Measurements from ENCODE around the gene ALPK3.
A peak's percentile ranks its signal among the peaks of the same experiment; 100 is the strongest.
"Not testable (repeated sequence)": the region's sequence is repeated elsewhere in the genome, so short reads cannot be mapped to it uniquely, and the experiment has no call there.

The ALPK3 gene

GRCh38 chr15:84828086-84828908 lies 11.1 kb downstream of the ALPK3 start:
- DNase-seq, result no peak

GRCh38 chr15:84829428-84829827 lies 12.3 kb downstream of the ALPK3 start:
- no peak for DNase-seq

GRCh38 chr15:84830036-84830435 lies 12.9 kb downstream of the ALPK3 start:
- no peak for DNase-seq

- no peak for DNase-seq
Measured at GRCh38 chr15:84831028-84831427, 13.9 kb downstream of the ALPK3 start.

GRCh38 chr15:84831613-84832012 lies 14.5 kb downstream of the ALPK3 start:
- no peak for DNase-seq

GRCh38 chr15:84832448-84833040 lies 15.4 kb downstream of the ALPK3 start:
- DNase-seq, result no peak

- no peak for DNase-seq
Measured at GRCh38 chr15:84833447-84834228, 16.5 kb downstream of the ALPK3 start.

GRCh38 chr15:84834229-84834955 lies 17.2 kb downstream of the ALPK3 start:
- DNase-seq, result no peak

- no peak for DNase-seq
Measured at GRCh38 chr15:84834969-84835368, 17.8 kb downstream of the ALPK3 start.

- DNase-seq, result no peak
Measured at GRCh38 chr15:84835661-84836337, 18.6 kb downstream of the ALPK3 start.

- DNase-seq, result no peak
Measured at GRCh38 chr15:84836844-84837243, 19.7 kb downstream of the ALPK3 start.

GRCh38 chr15:84839714-84840113 lies 22.6 kb downstream of the ALPK3 start:
- no peak for DNase-seq

GRCh38 chr15:84840255-84840654 lies 23.1 kb downstream of the ALPK3 start:
- DNase-seq, result no peak

- DNase-seq, result no peak
Measured at GRCh38 chr15:84840741-84841429, 23.7 kb downstream of the ALPK3 start.

GRCh38 chr15:84842781-84843180 lies 25.6 kb downstream of the ALPK3 start:
- DNase-seq, result no peak

- no peak for DNase-seq
Measured at GRCh38 chr15:84844964-84845363, 27.8 kb downstream of the ALPK3 start.

GRCh38 chr15:84845631-84846030 lies 28.5 kb downstream of the ALPK3 start:
- DNase-seq, result not testable (repeated sequence)

GRCh38 chr15:84846269-84846668 lies 29.1 kb downstream of the ALPK3 start:
- no peak for DNase-seq

- DNase-seq, result no peak
Measured at GRCh38 chr15:84847382-84847781, 30.2 kb downstream of the ALPK3 start.

GRCh38 chr15:84852212-84852611 lies 35.1 kb downstream of the ALPK3 start:
- DNase-seq, result no peak

GRCh38 chr15:84855136-84855535 lies 38.0 kb downstream of the ALPK3 start:
- DNase-seq, result peak; percentile 0

GRCh38 chr15:84855765-84856164 lies 38.6 kb downstream of the ALPK3 start:
- DNase-seq, result no peak

Data from NCI-H748 treated with DMSO at 0.1 percent for 48 hours (cell line).